Stimulated activated CD8-positive, alpha-beta memory T cell treated with anti-CD3 and anti-CD28 coated beads, Interleukin-2, amount 100 ng/mL, for 48 hours (primary cell): ENCODE measurements around the gene MAP2K5.

Source experiments
- DNase-seq, 2 donors: peaks; one replicate each; pipeline ENCODE4 v3.0.0-alpha.2; 2020; ENCODE audit warnings: low read depth in 2 of 2

The MAP2K5 gene

GRCh38 chr15:67806536-67806935 lies 264.0 kb downstream of the MAP2K5 start:
- no peak for DNase-seq

- DNase-seq: no peak
Observed at GRCh38 chr15:67807141-67807540, 264.6 kb downstream of the MAP2K5 start.

- DNase-seq: no peak
Observed at GRCh38 chr15:67807836-67808235, 265.3 kb downstream of the MAP2K5 start.

GRCh38 chr15:67808821-67809220 lies 266.3 kb downstream of the MAP2K5 start:
- no peak for DNase-seq

GRCh38 chr15:67809441-67809840 lies 266.9 kb downstream of the MAP2K5 start:
- DNase-seq: no peak

- DNase-seq: no peak
Observed at GRCh38 chr15:67809866-67810265, 267.4 kb downstream of the MAP2K5 start.

GRCh38 chr15:67812241-67812644 lies 269.7 kb downstream of the MAP2K5 start:
- no peak for DNase-seq

- no peak for DNase-seq
Observed at GRCh38 chr15:67813104-67813634, 270.7 kb downstream of the MAP2K5 start.

GRCh38 chr15:67815036-67815592 lies 272.6 kb downstream of the MAP2K5 start:
- DNase-seq: no peak

- no peak for DNase-seq
Observed at GRCh38 chr15:67816668-67817067, 274.2 kb downstream of the MAP2K5 start.

GRCh38 chr15:67818464-67818863 lies 276.0 kb downstream of the MAP2K5 start:
- no peak for DNase-seq

- DNase-seq: no peak
Observed at GRCh38 chr15:67819636-67820035, 277.1 kb downstream of the MAP2K5 start.

- DNase-seq: no peak
Observed at GRCh38 chr15:67820122-67820991, 277.9 kb downstream of the MAP2K5 start.

- no peak for DNase-seq
Observed at GRCh38 chr15:67820992-67821783, 278.7 kb downstream of the MAP2K5 start.

- DNase-seq: no peak
Observed at GRCh38 chr15:67821784-67822440, 279.4 kb downstream of the MAP2K5 start.

- DNase-seq: no peak
Observed at GRCh38 chr15:67822537-67823313, 280.2 kb downstream of the MAP2K5 start.

- no peak for DNase-seq
Observed at GRCh38 chr15:67823314-67824196, 281.1 kb downstream of the MAP2K5 start.

GRCh38 chr15:67824197-67824968 lies 281.9 kb downstream of the MAP2K5 start:
- DNase-seq: no peak
